Renal cortex interstitium (tissue), 11 donors: ENCODE data around the gene VPS11. TPM values are rescaled to one million over a fixed set of nuclear protein-coding genes. Genes with fewer than 3 reads are reported as not detected.
"Not testable (repeated sequence)": the region's sequence is repeated elsewhere in the genome, so short reads cannot be mapped to it uniquely, and the experiment has no call there.

ENCODE experiments used
- DNase-seq, 11 donors: peaks; one replicate each; pipeline ENCODE4 v3.0.0-alpha.2; 2013; ENCODE audit warnings: low read depth in 9 of 11, low spot score in 4 of 11; ENCODE audit errors: extremely low read depth in 1 of 11
- polyA plus RNA-seq, 3 donors: library from polyadenylated mRNA; unstranded; fragments of 120-200 nt; gene quantifications; one replicate each; pipeline ENCODE4 v1.2.1, GENCODE V29; 2013; ENCODE audit not compliant: insufficient read length in 3 of 3

The VPS11 gene
- polyA plus RNA-seq, 3 donors = 49.5 to 62.6 (median 53.6) TPM

DNA sequence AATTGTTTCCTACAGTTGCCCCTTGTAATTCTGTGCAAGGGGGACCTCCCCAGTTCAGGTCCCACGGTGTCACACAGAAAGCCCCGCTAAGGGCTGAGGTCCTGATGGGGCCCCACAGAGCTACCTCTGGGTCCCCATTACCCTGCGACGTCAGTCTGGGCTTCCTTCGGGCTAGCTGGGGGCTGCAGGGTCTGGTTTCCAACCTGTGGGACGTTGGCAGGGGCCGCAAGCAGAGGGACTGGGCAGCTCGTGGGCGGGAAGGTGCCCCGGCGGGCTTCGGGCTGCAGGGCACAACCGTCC lies 37.6 kb upstream of the VPS11 start:
- DNase-seq = no peak

DNA sequence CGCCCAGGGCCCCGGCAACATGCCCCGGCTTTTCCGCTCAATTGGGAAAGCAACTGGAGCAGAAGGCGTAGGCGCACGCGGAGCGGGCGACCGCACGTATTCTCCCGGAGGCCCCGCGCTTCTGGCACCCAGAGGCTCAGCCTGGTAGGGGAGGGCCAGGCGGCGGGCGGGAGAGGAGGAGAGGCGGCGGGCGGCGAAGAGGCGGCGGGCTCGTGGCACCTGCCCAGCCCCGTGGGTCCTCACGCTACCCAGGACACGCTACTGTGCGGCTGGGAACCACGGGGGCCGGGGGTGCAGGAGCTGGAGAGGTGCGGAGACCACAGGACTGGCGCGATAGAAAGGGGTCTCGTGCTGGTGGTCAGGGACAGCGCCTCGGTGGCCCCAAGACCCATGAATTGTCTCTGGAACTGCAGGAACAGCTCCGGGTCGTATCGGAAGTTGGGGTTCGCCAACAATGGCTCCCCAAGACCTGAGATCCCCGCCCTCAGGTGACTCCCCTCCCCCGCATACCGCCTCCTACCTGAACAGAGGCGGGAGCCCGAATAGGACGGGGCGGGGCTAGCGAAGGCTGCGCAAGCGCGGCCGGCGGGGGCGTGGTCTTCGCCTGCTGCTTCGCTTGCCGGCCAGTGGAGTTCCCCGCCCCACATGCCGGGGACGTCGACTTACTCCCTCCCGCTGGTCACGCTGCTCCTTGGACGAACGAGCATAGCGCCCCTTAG lies 37.1 kb upstream of the VPS11 start, which contains the start of gene SLC37A4:
Gene SLC37A4, minus strand, starts transcription at position 549 of the 719 bp plus-strand sequence.
- DNase-seq = peak; percentile 88 to 96 (median 93)

DNA sequence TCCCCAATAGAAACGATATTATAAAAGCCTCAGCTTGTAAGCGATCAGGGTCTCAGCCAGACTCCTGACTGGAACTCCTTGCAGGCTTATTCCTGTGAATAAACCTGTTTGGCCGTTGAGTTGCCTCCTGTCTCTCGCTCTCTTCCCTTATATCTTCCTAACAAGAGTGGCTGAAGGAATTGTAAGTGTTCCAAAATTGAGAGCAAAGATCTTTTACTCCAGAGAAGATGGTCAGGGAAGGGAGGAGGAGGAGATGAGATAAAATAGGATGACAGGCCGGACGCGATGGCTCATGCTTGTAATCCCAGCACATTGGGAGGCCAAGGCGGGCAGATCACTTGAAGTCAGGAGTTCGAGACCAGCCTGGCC lies 35.7 kb upstream of the VPS11 start:
- DNase-seq = no peak

DNA sequence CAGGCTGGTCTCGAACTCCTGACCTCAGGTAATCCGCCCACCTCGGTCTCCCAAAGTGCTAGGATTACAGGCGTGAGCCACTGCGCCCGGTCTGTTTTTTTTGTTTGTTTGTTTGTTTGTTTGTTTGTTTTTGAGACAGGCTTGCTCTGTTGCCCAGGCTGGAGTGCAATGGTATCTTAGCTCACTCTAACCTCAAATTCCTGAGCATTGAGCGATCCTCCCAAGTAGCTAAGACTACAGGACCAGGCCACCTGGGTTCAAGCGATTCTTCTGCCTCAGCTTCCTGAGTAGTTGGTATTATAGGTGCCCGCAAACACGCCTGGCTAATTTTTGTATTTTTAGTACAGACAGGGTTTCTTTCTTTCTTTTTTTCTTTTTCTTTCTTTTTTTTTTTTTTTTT lies 34.2 kb upstream of the VPS11 start:
- DNase-seq = not testable (repeated sequence)

DNA sequence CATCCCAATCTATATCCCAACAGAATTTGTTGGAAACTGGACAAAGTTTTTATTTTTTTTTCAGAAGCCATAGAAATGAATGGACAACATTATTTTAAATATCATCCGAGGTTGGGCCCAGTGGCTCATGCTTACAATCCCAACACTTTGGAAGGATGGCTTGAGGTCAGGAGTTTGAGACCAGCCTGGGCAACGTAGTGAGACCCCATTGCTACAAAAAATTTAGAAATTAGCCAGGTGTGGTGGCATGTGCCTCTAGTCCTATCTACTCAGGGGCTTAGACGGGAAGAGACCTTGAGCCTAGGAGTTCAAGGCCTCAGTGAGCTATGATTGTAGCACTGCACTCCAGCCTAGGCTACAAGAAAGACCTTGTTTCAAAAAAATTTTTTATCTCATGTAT lies 32.8 kb upstream of the VPS11 start:
- no peak for DNase-seq

DNA sequence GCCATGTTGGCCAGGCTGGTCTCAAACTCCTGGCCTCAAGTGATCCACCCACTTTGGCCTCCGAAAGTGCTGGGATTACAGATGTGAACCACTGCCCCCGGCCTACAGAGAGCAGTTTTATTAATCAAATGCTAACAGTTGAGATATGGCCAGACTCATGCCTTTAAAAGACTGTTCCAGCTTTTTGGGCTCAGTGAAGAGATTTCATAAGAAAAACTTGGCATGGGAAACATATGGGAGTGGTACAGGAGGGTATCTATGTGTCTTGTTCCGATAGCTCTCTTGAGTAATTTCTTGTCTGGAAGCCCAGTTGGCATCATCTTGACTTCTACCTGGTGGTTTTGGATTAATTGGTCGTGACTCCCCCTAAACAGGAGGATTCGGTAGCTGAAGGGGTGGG lies 28.7 kb upstream of the VPS11 start:
- no peak for DNase-seq

DNA sequence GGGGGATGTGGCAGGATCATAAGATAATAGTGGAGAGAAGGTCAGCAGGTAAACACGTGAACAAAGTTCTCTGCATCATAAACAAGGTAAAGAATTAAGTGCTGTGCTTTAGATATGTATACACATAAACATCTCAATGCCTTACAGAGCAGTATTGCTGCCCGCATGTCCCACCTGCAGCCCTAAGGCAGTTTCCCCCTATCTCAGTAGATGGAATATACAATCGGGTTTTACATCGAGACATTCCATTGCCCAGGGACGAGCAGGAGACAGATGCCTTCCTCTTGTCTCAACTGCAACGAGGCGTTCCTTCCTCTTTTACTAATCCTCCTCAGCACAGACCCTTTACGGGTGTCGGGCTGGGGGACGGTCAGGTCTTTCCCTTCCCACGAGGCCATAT lies 28.1 kb upstream of the VPS11 start:
- not testable (repeated sequence) for DNase-seq

DNA sequence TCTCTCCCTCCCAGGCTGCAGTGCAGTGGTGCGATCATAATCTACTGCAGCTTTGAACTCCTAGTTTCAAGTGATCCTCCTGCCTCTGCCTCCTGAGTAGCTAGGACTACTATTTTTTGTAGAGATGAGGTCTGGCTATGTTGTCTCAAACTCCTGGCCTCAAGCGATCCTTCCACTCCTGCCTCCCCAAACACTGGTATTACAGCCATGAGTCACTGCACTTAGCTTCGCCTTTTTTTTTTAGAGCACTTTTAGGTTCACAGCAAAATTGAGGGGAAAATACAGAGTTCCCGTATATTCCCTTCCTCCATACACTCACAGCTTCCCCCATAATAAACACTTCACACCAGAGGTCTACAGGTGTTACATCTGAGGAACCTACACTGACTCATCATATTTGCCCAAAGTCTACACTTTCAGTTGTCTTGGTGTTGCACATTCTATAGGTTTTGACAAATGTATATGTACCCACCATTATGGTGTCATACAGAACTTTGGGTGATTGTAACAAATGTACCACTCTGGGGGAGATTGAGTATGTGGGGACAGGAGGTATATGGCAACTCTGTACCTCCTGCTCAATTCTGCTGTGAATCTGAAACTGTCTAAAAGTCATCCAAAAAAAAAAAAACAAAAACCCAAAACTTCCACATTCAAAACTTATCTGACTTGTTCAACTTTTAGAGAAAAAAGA lies 25.6 kb upstream of the VPS11 start:
- no peak for DNase-seq

DNA sequence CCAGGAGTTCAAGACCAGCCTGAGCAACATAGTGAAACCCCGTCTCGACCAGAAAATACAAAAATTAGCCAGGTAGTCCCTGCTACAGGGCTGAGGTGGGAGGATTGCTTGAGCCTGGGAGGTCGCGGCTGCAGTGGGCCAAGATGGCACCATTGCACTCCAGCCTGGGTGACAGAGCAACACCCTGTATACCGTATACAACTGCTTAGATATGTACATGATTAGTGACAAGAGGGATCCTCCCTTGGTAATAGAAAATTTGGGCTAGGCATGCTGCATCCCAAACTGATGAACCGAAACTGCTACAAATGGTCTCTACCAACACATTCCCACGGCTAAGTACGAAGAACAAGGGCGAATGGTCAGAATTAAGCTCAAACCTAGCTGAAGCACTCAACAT lies 24.7 kb upstream of the VPS11 start:
- DNase-seq = no peak

DNA sequence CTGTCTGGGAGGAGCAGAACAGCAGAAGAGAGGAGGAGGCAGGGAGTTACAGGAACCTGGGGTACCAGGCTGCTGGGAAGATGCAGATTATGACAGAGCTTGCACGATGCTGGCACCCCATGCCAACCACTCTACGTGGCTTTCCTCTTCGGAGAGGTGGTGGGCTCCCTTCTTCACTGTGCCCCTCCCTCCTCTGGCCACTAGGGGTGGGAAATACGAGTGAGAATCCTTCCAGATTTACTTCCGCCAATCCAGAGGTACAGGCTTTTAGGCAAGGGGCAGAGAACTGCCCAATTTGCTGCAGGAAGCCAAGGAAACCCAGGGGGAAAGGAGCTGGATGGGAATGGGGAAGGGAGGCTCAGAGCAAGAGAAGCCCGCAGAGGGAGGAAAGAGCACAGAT lies 22.9 kb upstream of the VPS11 start:
- no peak for DNase-seq

DNA sequence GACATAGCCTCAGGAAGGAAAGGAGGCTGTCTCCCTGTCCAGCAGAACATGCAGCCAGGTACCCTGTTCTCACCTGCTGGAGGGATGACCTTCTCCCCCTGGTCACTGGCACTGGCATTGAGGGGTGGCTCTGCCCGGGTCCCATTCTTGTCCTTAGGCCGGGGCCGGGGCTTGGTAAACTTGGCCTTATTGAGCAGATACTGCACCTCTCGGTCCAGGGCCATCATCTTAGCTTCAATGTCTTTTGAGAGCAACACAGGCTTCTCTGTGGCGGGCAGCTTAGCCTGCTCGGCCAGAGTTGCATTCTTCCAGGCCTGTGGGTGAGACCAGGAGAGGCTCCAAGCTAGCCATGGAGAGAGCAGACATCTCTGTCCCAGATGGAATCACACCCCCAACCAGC lies 21.1 kb upstream of the VPS11 start:
- DNase-seq = no peak

DNA sequence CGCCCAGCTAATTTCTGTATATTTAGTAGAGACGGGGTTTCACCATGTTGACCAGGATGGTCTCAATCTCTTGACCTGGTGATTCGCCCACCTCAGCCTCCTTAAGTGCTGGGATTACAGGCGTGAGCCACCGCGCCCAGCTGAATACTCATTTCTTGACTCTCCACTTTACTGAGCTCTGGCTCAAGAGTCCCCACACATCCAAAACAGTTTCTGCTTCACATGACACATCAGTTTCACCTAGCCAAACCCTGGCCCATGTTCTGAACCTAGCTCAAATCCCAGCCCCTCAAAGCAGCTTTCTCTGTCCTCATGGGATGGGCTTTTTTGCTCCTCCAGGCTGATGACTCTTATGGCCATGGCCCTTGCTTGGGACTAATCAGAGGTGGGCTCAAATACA lies 20.4 kb upstream of the VPS11 start:
- DNase-seq = no peak

DNA sequence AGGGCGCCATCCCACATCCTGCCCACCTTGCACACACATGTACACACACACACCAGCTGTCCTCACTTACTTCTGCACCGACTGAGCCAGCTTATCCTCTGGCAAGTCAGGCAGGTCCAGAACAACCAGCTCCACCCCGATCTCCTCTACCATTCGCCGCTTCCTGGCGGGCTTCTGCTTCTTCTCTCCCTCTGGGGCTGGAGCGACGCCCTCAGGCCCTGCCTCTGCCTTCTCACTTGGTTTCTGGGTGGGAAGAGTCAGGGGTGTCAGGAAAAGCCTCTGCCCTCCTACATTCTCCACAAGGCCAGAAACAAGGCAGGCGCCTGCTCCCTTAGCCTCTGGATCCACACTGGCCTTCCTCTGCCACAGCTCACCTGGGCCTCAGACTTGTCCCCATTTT lies 19.0 kb upstream of the VPS11 start:
- no peak for DNase-seq

DNA sequence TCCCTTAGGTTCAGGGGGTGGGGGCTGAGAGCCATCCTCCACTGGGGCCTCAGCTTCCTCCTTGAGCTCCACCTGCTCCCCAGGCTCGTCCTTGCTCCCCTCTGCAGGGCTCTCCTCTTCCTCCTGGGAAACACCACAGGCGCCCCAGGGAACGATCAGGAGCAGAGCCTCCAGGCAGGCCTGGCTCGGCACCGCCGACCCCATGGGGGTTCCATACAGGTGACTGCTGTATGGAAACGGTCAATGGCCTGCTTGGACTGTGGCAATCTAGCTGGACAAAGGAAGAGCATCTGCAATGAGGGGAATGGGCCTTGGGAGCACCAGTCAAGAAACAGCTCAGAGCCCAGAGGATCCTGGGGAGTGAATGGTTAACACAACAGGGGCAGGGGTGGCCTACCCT lies 18.5 kb upstream of the VPS11 start:
- no peak for DNase-seq

DNA sequence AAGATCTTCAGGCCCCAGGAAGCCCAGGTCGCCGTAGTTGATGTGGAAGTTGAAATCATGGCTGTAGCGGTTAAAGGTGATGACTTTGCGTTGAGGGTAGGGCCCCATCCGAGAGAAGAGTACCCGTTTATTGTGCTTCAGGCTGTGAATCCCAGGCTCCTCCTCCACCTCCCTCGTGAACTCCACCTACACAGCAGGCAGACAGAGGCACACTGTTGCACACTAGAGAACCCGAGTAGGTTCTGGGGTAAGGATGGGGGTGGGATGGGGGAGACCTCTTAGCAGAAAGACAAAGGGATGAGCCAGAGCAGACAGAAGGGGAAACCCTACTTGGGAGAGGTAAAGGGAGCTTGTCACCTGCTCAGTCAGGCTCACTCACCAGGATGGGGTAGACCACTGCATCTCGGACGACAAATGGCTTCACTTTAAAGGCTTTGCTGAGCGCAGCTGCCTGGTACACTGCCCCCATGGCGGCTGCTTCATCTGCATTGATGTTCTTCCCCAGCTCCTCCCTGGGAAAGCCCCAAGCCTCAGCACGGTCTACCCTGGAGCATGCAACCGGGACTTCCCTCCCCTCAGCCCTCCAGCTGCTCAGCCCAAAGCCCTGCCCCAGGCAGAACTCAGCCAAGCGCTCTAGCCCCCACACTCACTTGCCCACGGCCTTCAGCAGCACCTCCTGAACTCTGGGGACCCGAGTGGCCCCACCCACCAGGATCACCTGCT lies 16.0 kb upstream of the VPS11 start:
- DNase-seq = no peak

DNA sequence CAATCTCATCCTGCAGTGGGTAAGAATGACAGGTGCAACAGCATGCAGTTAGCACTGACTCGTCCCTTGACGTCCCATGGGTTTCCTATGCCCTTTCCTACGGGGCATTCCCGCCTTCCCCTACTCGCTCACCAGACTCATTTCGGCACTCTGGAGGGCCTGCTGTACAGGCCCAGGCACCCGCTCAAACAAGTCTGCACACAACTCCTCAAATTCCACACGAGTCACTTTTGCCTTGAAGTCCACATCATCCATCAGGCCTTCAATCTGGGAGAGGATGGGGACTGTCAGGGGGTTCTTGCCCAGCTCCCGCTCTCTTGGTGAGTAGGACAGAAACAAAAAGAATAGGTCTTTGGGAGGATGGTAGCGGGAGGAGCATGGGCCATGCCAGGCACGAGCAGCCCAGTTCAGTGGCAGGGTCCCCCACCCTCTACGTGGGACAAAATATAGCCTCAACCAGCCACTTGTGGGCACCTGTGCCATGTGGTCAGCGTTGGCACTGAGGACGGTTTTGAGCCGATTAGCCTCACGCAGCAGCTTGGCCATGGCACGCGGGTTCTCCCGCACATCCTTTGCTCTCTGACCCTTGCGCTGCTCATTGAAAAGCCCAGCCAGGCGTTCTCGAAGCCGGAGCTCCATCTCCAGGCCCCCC lies 15.3 kb upstream of the VPS11 start:
- DNase-seq = no peak

DNA sequence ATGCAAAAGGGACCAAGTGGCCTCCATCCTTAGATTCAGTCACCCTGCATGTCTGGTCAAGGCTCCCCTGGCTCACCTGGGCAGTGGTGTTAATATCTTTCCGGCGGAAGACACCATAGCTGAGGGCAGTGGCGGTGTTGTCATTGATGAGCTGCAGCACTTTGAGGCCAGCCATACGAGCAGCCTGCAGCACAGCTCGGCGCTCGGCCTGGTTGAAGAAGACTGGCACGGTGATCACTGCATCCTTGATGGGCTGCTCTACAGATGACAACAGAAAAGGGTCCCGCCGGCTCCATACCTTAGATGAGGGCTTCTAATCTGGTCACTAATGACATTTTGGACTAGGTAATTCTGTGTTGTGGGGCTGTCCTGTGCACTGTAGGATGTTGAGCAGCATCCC lies 13.2 kb upstream of the VPS11 start:
- no peak for DNase-seq

DNA sequence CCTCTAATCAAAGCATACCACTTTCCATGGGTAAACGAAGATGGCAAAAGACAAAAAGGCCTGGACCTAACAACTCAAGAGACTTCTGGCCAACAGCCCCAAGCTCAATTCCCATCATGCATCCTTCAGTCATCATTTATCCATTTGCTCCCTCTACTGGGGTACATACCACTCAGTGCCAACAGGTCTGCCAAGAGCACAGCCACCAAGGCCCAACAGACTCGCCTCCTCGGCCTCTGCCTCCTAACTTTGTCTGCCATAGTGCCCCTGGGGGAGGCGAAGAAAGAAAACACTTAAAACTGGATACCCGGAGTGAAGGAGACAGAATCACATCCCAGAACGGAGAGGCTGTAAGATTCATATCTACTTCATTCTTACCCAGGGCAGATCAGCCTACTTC lies 11.7 kb upstream of the VPS11 start:
- DNase-seq = no peak

DNA sequence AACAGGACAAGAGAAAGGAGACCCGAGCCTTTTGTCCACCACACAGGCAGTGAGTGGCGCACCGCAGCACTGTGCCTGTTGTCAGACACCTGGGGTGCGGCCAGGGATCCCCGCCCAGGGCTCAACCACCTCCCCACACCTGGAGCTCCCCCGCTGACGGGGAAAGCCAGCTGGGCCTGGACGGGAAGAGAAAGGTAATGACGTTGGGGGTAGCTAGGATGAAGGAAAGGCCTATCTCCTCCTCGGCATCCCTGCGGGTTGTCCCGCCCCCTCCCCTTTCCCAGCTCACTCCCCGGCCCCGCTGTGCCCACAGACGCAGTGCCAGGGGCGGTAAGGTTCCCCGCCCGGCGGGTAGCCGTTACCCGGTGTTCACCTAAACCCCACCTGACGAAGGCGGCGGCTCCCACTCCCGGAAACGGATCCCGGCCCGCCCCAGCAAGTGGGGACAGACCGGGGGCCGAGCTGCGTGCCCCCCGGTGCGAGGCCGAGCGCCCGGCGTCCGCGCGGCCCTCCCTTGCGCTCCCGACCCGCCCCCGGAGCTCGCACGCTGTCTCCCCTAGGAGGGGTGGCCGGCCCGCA lies 11.1 kb upstream of the VPS11 start:
- DNase-seq = no peak
